Gastrocnemius medialis (tissue), 4 donors: ENCODE results near the gene FASTK.

Experiments
- POLR2A ChIP-seq, 2 donors: fragments of 450-650 bp; IDR thresholded peaks; one replicate each; pipeline ENCODE4 v1.6.1; 2017; ENCODE audit warnings: antibody characterized with exemption in 2 of 2, mild to moderate bottlenecking in 2 of 2, moderate library complexity in 2 of 2
- TF ChIP-seq, protein P1 (sequence below), 5 experiments: fragments of 450-650 bp in 3 of 5; fragments of 200-600 bp in 2 of 5; sonication (generic) in 2 of 5; IDR thresholded peaks in 4 of 5; conservative IDR thresholded peaks in 1 of 5; 1 replicate in 4 of 5; 2 replicates in 1 of 5; pipeline ENCODE4 v1.5.1; 2016 to 2019; ENCODE audit warnings: antibody characterized with exemption in 5 of 5, mild to moderate bottlenecking in 3 of 5, moderate library complexity in 3 of 5

- TF ChIP-seq, protein P1, sequence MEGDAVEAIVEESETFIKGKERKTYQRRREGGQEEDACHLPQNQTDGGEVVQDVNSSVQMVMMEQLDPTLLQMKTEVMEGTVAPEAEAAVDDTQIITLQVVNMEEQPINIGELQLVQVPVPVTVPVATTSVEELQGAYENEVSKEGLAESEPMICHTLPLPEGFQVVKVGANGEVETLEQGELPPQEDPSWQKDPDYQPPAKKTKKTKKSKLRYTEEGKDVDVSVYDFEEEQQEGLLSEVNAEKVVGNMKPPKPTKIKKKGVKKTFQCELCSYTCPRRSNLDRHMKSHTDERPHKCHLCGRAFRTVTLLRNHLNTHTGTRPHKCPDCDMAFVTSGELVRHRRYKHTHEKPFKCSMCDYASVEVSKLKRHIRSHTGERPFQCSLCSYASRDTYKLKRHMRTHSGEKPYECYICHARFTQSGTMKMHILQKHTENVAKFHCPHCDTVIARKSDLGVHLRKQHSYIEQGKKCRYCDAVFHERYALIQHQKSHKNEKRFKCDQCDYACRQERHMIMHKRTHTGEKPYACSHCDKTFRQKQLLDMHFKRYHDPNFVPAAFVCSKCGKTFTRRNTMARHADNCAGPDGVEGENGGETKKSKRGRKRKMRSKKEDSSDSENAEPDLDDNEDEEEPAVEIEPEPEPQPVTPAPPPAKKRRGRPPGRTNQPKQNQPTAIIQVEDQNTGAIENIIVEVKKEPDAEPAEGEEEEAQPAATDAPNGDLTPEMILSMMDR (IDR thresholded peaks at IDR 0.05 in 4 of 5, conservative IDR thresholded peaks at IDR 0.05 in 1 of 5), result no peak
- TF ChIP-seq POLR2A (IDR thresholded peaks at IDR 0.05), result no peak
Observed at GRCh38 chr7:151094675-151095074, 14.1 kb upstream of the FASTK start.
